WI38 (cell line): Measurements from ENCODE around the gene SEMA7A.
"Not testable (repeated sequence)": the region's sequence is repeated elsewhere in the genome, so short reads cannot be mapped to it uniquely, and the experiment has no call there.

Experiments
- H3K4me3 ChIP-seq: 2 replicates; pipeline ENCODE4 v1.5.1; 2011; ENCODE audit warnings: low read depth, mild to moderate bottlenecking, control low read depth, low read length
- CTCF ChIP-seq: IDR thresholded peaks from 2 replicates; pipeline ENCODE4 v1.5.1; 2012; ENCODE audit warnings: low read depth, mild to moderate bottlenecking, control low read depth, low read length

The SEMA7A gene

GRCh38 chr15:74390647-74391288 is 43.0 kb downstream of the SEMA7A start:
- no peak overlapping the region for H3K4me3 ChIP-seq
- TF ChIP-seq CTCF = no peak

GRCh38 chr15:74390049-74390646 is 43.6 kb downstream of the SEMA7A start:
- H3K4me3 ChIP-seq = not testable (repeated sequence)

- no peak overlapping the region for H3K4me3 ChIP-seq
- no peak for TF ChIP-seq CTCF
Measured at GRCh38 chr15:74389241-74390048, 44.3 kb downstream of the SEMA7A start.

GRCh38 chr15:74388363-74388951 is 45.3 kb downstream of the SEMA7A start:
- H3K4me3 ChIP-seq = no peak overlapping the region
- TF ChIP-seq CTCF = no peak

- no peak for TF ChIP-seq CTCF
- H3K4me3 ChIP-seq = no peak overlapping the region
Measured at GRCh38 chr15:74387621-74388362, 46.0 kb downstream of the SEMA7A start.

GRCh38 chr15:74387141-74387541 is 46.6 kb downstream of the SEMA7A start:
- no peak overlapping the region for H3K4me3 ChIP-seq
- no peak for TF ChIP-seq CTCF

GRCh38 chr15:74386496-74387140 is 47.1 kb downstream of the SEMA7A start:
- TF ChIP-seq CTCF = no peak
- H3K4me3 ChIP-seq = no peak overlapping the region
